Thoracic aorta (tissue), 2 donors: ENCODE measurements around the gene MAFB. TPM values are rescaled to one million over a fixed set of nuclear protein-coding genes. Genes with fewer than 3 reads are reported as not detected.

Source experiments
- ATAC-seq: fragments of 150-250 bp; one replicate; pipeline ENCODE4 v1.8.0; 2017; ENCODE audit warnings: low read depth; ENCODE audit not compliant: insufficient number of reproducible peaks, low FRiP score
- DNase-seq: peaks from one replicate; pipeline ENCODE4 v3.0.0-alpha.2; 2020; ENCODE audit warnings: low spot score
- H3K27ac ChIP-seq, 2 donors: fragments of 200-600 bp; sonication (generic); 1 replicate in 1 of 2; 2 replicates in 1 of 2; pipeline ENCODE4 v1.5.1; 2016; ENCODE audit warnings: mild to moderate bottlenecking in 2 of 2, moderate library complexity in 2 of 2
- H3K27me3 ChIP-seq: fragments of 200-600 bp; sonication (generic); replicated peaks from 2 replicates; pipeline ENCODE4 v1.6.0; 2016; ENCODE audit warnings: mild to moderate bottlenecking; ENCODE audit not compliant: insufficient read depth
- H3K36me3 ChIP-seq: fragments of 200-600 bp; sonication (generic); one replicate; pipeline ENCODE4 v1.5.1; 2016
- H3K4me1 ChIP-seq, 2 donors: fragments of 200-600 bp; sonication (generic); 1 replicate in 1 of 2; 2 replicates in 1 of 2; pipeline versions ENCODE4 v1.5.1 to v1.6.0; 2016; ENCODE audit warnings: low read depth in 2 of 2, mild to moderate bottlenecking in 1 of 2; ENCODE audit not compliant: control insufficient read depth in 1 of 2
- H3K4me3 ChIP-seq: fragments of 200-600 bp; sonication (generic); 2 replicates; pipeline ENCODE4 v1.5.1; 2016; ENCODE audit warnings: mild to moderate bottlenecking
- H3K9me3 ChIP-seq: fragments of 200-600 bp; sonication (generic); 2 replicates; pipeline ENCODE4 v1.5.1; 2016
- total RNA-seq, 2 donors: library from RNA; depleted of rRNA; stranded (reverse); fragments of >200 nt; gene quantifications; one replicate each; pipeline versions ENCODE4 v1.1.0 to v1.2.3, GENCODE V29; 2016
- TF ChIP-seq, protein P1 (sequence below): fragments of 200-600 bp; sonication (generic); IDR thresholded peaks from one replicate; pipeline ENCODE4 v1.5.1; 2019; ENCODE audit warnings: antibody characterized with exemption

Gene MAFB
- total RNA-seq, 2 donors from 2014 or later = 75.0 to 82.9 TPM

- H3K4me3 ChIP-seq = peak overlapping the region; percentile 77
- H3K27me3 ChIP-seq = no peaks in the 10 kb centered on the region
- peaks cover 4 to 11% of the 10 kb centered on the region in 2 donors for H3K4me1 ChIP-seq
- H3K27ac ChIP-seq = peak overlapping the region in 1 of 2 donors; percentile 98
- TF ChIP-seq, protein P1, sequence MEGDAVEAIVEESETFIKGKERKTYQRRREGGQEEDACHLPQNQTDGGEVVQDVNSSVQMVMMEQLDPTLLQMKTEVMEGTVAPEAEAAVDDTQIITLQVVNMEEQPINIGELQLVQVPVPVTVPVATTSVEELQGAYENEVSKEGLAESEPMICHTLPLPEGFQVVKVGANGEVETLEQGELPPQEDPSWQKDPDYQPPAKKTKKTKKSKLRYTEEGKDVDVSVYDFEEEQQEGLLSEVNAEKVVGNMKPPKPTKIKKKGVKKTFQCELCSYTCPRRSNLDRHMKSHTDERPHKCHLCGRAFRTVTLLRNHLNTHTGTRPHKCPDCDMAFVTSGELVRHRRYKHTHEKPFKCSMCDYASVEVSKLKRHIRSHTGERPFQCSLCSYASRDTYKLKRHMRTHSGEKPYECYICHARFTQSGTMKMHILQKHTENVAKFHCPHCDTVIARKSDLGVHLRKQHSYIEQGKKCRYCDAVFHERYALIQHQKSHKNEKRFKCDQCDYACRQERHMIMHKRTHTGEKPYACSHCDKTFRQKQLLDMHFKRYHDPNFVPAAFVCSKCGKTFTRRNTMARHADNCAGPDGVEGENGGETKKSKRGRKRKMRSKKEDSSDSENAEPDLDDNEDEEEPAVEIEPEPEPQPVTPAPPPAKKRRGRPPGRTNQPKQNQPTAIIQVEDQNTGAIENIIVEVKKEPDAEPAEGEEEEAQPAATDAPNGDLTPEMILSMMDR = no peak
- ATAC-seq (no peak), DNase-seq (no peak)
- no peaks in the 10 kb centered on the region for H3K36me3 ChIP-seq
- no peaks in the 10 kb centered on the region for H3K9me3 ChIP-seq
These were observed 2.0 kb upstream of the MAFB start for GRCh38 chr20:40690836-40691565.

DNA sequence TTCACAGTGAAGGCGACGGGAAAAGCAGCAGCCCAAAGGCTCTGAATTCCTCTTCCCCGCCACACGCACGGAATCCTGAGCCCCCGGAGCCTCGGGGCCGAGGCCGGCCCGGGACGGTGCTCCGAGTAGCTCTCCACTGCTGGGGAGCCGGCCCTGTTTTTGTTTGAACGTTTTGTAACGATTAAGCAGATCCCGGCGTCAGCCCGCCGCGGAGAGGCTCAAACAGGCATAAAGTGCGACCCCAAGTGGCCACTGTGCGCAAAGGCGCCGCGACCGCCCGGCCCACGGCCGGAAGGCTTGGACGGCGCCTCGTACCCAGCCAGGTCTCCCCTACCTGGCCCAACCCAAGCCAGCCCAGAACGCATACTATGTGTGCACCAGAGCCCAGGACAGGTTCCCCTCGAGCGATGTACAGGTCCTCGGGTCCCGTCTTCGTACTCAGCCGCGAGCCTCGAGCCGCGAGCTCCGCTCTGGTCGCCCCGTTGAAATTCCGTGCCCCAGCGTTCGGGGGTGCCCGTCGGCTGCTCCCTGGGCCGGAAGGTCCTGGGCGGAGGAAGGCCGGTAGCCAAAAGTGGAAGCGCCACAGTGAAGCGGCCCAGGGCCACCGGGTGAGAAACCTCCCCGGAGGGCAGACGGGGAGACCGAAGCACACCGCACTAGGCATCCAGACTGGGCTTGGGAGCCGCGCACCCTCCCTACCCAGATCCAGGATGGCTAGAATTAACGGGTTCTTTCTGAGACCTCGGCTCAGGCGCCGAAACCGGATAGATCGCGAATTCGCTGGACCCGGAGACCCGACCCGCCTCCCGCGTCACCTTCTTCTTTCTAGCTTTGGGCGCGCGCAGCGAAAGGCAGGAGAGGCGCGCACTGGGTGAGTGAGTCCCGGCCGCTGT is 1.2 kb upstream of the MAFB start:
- peak; percentile 59 for ATAC-seq
- Histone ChIP-seq H3K4me3 (peak overlapping the region; percentile 77), H3K4me1 (peaks cover 4 to 19% of the 10 kb centered on the region in 2 donors), H3K27ac (peak overlapping the region; percentile 98), H3K9me3 (no peaks in the 10 kb centered on the region), H3K36me3 (no peaks in the 10 kb centered on the region), H3K27me3 (no peaks in the 10 kb centered on the region)
- peak; percentile 60 for DNase-seq
- TF ChIP-seq, protein P1 = peak; percentile 94

GRCh38 chr20:40688129-40689099 is 622 bp downstream of the MAFB start:
- Histone ChIP-seq H3K27ac (peak overlapping the region; percentile 83 to 98), H3K4me3 (peak overlapping the region; percentile 77), H3K36me3 (no peaks in the 10 kb centered on the region), H3K4me1 (peaks cover 4 to 34% of the 10 kb centered on the region in 2 donors), H3K9me3 (no peaks in the 10 kb centered on the region), H3K27me3 (no peaks in the 10 kb centered on the region)
- no peak for ATAC-seq
- DNase-seq = no peak
- TF ChIP-seq, protein P1 = no peak

DNA sequence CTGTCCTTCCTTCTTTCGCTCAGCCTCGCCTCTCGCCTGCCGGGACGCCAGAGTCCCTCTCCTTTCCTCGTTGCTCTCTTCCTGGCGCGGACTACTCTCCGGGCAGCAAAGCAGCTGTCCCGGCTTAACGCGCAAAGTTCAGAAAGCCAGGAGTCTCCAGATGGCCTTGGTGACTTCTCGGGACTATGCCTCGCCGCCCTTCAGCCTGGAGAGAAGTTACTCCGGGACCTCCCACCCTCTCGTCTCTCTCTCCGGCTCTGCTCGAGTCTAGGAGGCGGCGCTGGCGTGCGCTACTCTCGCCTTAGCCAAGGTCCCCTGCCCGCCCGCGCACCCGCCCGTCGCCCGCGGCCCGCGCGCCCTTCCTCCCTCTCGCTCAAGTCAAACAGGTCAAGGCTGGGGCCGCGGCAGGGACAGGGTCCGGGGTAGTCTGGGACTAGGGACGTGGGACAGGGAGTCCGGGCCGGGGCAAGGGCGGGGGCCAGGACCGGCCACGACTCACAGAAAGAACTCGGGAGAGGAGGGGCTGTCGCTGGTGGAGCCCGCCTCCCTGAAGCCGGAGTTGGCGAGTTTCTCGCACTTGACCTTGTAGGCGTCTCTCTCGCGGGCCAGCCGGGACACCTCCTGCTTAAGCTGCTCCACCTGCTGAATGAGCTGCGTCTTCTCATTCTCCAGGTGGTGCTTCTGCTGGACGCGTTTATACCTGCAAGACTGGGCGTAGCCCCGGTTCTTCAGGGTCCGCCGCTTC is 1.5 kb downstream of the MAFB start:
- H3K4me3 ChIP-seq = peak overlapping the region; percentile 77
- ATAC-seq (no peak), DNase-seq (no peak)
- peaks cover 4 to 35% of the 10 kb centered on the region in 2 donors for H3K4me1 ChIP-seq
- no peaks in the 10 kb centered on the region for H3K36me3 ChIP-seq
- H3K27ac ChIP-seq = peak overlapping the region; percentile 83 to 98
- H3K9me3 ChIP-seq = no peaks in the 10 kb centered on the region
- TF ChIP-seq, protein P1 = no peak
- no peaks in the 10 kb centered on the region for H3K27me3 ChIP-seq
